Endometrial microvascular endothelial cells (primary cell): ENCODE data around the gene DHTKD1. TPM values are rescaled to one million over a fixed set of nuclear protein-coding genes. Genes with fewer than 3 reads are reported as not detected.

Experiments used
- in situ Hi-C: cut with HindIII; loops from 2 replicates; pipeline ENCODE4 v1.10.0; 2017; ENCODE audit warnings: low sequenced_read_pairs, low pct_unique_long_range_greater_than_20kb; ENCODE audit errors: inconsistent ontology term
- total RNA-seq: library from RNA; depleted of rRNA; stranded (reverse); fragments of >200 nt; gene quantifications from one replicate; pipeline ENCODE4 v1.2.3, GENCODE V29; 2015; ENCODE audit errors: inconsistent ontology term

Gene DHTKD1
- 11.1 TPM for total RNA-seq

GRCh38 chr10:12068449-12069269, at the start of gene DHTKD1:
Gene DHTKD1, plus strand, starts transcription at chr10:12068954. Its CDS starts 80 bp downstream, at chr10:12069034.
- in situ Hi-C loops = no loop called here

GRCh38 chr10:12019283-12019971, 49.3 kb upstream of the DHTKD1 start:
- in situ Hi-C loops = no loop called here

GRCh38 chr10:12020574-12020973, 48.2 kb upstream of the DHTKD1 start:
- in situ Hi-C loops = no loop called here

- in situ Hi-C loops = no loop called here
Observed at GRCh38 chr10:12022580-12023257, 46.0 kb upstream of the DHTKD1 start.

GRCh38 chr10:12025591-12025990, 43.2 kb upstream of the DHTKD1 start:
- in situ Hi-C loops = no loop called here

- in situ Hi-C loops = no loop called here
Observed at GRCh38 chr10:12027539-12027938, 41.2 kb upstream of the DHTKD1 start.

GRCh38 chr10:12031404-12031803, 37.4 kb upstream of the DHTKD1 start:
- in situ Hi-C loops = no loop called here

GRCh38 chr10:12036073-12036655, 32.6 kb upstream of the DHTKD1 start:
- in situ Hi-C loops = no loop called here

GRCh38 chr10:12041766-12042408, 26.9 kb upstream of the DHTKD1 start:
- in situ Hi-C loops = no loop called here

- in situ Hi-C loops = no loop called here
Observed at GRCh38 chr10:12042409-12042796, 26.4 kb upstream of the DHTKD1 start.

- in situ Hi-C loops = no loop called here
Observed at GRCh38 chr10:12042797-12043651, 25.7 kb upstream of the DHTKD1 start, which contains the start of gene UPF2. Gene UPF2, minus strand, starts transcription at chr10:12042809. Its CDS starts 7,386 bp downstream, at chr10:12035423.

GRCh38 chr10:12045596-12045995, 23.2 kb upstream of the DHTKD1 start:
- in situ Hi-C loops = no loop called here

- in situ Hi-C loops = no loop called here
Observed at GRCh38 chr10:12048547-12048946, 20.2 kb upstream of the DHTKD1 start.

GRCh38 chr10:12050528-12050927, 18.2 kb upstream of the DHTKD1 start:
- in situ Hi-C loops = no loop called here

GRCh38 chr10:12051241-12051640, 17.5 kb upstream of the DHTKD1 start:
- in situ Hi-C loops = no loop called here

GRCh38 chr10:12055732-12056131, 13.0 kb upstream of the DHTKD1 start:
- in situ Hi-C loops = no loop called here

GRCh38 chr10:12056748-12057147, 12.0 kb upstream of the DHTKD1 start:
- in situ Hi-C loops = no loop called here

GRCh38 chr10:12061124-12061523, 7.6 kb upstream of the DHTKD1 start:
- in situ Hi-C loops = no loop called here
